Activated effector memory CD4-positive, alpha-beta T cell treated with Interleukin-2 at 50 U/mL for 16 hours (primary cell): ENCODE results near the gene WDR54.
A peak's percentile ranks its signal among the peaks of the same experiment; 100 is the strongest.
"Not testable (repeated sequence)": the region's sequence is repeated elsewhere in the genome, so short reads cannot be mapped to it uniquely, and the experiment has no call there.

Experiments used
- DNase-seq: peaks from one replicate; pipeline ENCODE4 v3.0.0-alpha.2; 2020

Gene WDR54

GRCh38 chr2:74458132-74458937 is 36.8 kb downstream of the WDR54 start, which contains the start of gene WBP1:
WBP1 (plus strand) TSS chr2:74458438; CDS start chr2:74458603, 165 bp downstream.
- peak; percentile 99 for DNase-seq

- DNase-seq = no peak
These were observed 37.4 kb downstream of the WDR54 start for GRCh38 chr2:74458938-74459363.

- not testable (repeated sequence) for DNase-seq
These were observed 38.1 kb downstream of the WDR54 start for GRCh38 chr2:74459503-74460118.

- not testable (repeated sequence) for DNase-seq
These were observed 38.7 kb downstream of the WDR54 start for GRCh38 chr2:74460187-74460586.

GRCh38 chr2:74461187-74462053 is 39.9 kb downstream of the WDR54 start:
- no peak for DNase-seq

GRCh38 chr2:74462054-74462785 is 40.7 kb downstream of the WDR54 start:
- no peak for DNase-seq

- no peak for DNase-seq
These were observed 41.2 kb downstream of the WDR54 start for GRCh38 chr2:74462786-74463105.

- no peak for DNase-seq
These were observed 42.9 kb downstream of the WDR54 start for GRCh38 chr2:74464406-74464805.

GRCh38 chr2:74470742-74471141 is 49.2 kb downstream of the WDR54 start:
- not testable (repeated sequence) for DNase-seq

- DNase-seq = no peak
These were observed 50.0 kb downstream of the WDR54 start for GRCh38 chr2:74471332-74472065.

- DNase-seq = peak; percentile 93
These were observed 50.8 kb downstream of the WDR54 start, which contains the start of gene MRPL53 for GRCh38 chr2:74472086-74472944. MRPL53 (minus strand) TSS chr2:74472680; CDS start chr2:74472660, 20 bp downstream.

- no peak for DNase-seq
These were observed 51.4 kb downstream of the WDR54 start for GRCh38 chr2:74472945-74473258.

- no peak for DNase-seq
These were observed 53.0 kb downstream of the WDR54 start for GRCh38 chr2:74474481-74474880.

GRCh38 chr2:74474899-74475298 is 53.4 kb downstream of the WDR54 start:
- no peak for DNase-seq
